NK-92 (cell line): ENCODE results near the gene WFDC2.
"Not testable (repeated sequence)": the region's sequence is repeated elsewhere in the genome, so short reads cannot be mapped to it uniquely, and the experiment has no call there.

Experiments
- DNase-seq: peaks from one replicate; lab custom pipeline; 2025; ENCODE audit not compliant: unreplicated experiment; lab: John Stamatoyannopoulos, UW

The WFDC2 gene

DNA sequence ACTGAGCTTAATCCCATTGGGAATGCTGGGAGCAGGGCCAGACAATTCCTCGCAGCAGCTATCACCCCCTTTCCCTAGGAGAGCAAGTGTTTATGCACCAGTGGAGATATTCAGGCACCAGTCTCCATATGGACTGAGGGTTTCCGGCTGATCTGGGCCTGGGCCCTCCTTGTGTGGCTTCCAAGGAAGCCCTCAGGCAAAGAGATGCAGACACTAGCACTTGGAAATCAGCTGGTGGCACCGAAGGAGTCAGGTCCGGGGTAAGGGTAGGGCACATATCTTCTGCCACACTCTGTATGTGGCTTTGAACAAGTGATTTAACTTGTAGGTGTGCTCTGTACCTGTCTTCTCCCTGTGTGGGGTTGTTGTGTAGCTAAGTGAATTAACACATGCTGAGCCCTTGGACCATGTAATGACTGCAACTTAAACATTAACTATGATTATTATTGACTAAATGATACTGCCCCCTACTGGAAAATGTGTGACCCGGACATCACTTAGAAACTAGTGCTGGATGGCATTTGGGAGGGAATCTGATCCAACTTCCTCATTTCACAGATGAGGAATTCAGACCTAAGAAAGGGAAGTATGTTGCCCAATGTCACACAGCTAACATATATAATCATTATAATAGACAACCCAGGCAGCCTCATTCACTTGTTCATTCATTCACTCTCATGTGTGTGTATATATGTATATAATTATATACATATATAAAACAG lies 19.3 kb upstream of the WFDC2 start:
- DNase-seq: no peak

DNA sequence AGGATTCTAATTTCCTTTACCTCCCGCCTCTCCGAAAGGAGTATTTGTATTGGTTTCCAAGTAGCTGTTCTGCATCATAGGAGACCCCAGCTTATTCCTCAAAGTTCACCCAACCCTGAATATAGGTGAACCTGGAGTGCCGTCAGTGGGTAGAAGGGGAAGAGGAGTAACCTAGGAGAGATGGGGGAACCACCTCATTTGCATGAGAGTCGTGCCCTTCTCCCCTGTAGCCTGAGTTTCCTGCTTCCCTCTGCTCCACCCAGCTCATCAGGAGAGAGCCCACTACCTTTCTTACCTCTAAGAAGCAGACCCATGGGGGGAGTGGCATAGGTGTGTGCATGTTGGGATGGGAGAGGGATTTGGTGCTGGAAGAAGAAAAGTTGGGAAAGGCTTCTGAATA lies 17.3 kb upstream of the WFDC2 start:
- no peak for DNase-seq

DNA sequence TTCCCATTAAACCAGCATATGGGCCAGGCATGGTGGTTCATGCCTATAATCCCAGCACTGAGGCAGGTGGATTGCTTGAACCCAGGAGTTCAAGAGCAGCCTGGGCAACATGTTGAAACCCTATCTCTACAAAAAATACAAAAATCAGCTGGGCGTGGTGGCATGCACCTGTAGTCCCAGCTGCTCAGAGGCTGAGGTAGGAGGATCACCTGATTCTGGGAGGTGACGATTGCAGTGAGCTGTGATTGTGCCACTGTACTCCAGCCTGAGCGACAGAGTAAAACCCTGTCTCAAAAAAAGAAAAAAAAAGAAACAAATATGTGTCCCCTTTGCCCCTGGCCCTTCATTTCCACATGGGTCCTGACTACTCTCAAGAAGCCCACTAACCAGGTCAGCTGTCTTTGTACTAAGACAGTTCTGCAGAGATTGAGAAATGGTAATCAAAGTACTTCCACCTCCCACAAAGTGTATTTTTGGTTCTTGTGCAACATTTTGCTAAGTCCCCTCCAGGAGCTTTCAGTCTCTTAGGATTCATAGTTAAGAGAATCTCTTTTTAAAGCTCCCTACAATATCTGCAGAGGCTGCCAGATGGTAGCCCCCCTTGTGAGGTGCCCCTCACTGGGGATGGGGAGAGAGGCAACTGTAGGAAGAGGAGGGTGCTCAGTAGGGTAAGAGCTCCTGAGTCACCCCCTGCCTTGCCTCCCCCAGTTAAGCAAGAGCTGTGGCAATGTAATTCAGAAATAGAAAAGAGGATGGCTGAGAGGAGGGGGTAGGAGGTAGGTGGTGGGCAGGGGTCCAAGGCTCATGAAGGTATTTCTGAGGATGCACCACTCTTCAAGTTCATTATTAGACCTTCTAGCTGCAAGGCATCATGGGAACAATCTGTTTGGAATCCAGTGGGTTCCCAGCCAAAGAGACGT lies 16.5 kb upstream of the WFDC2 start:
- DNase-seq: no peak

DNA sequence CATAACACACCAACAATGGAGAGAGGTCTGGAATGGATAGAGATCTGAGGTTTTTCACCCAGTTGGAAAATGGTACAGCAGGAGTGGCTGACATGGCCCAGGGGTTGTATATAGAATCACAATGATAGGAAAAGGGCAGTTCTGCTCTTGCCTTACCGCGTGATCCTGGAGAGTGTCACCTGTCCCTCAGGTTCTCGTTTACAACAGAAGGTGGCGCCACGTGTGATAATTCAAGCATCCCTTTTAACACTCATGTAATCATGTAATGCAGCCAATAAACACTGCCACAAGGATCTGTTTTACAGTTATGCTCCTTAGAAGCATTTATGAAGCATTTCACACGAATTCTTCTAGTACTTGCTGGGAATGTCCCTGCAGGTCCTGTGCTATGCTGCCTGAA lies 12.9 kb upstream of the WFDC2 start:
- DNase-seq: no peak

DNA sequence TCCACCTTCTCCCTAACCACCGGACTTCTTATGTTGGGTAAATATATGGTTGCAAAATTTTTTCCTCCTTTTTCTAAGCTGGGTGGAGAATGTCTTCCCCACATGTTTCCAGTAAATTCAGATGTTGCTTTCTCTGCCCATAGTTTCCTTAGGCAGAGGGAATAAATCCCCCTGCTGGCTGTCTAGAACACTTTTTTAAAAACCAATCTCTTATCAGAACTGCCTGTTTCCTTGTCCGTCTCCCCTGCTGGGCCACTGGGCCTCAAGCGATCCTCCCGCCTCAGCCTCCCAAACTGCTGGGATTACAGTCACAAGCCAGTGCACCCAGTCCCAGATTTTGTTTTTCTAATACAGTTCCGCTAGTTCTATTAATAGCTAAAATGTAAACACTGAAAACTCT lies 9.9 kb upstream of the WFDC2 start:
- DNase-seq: no peak

DNA sequence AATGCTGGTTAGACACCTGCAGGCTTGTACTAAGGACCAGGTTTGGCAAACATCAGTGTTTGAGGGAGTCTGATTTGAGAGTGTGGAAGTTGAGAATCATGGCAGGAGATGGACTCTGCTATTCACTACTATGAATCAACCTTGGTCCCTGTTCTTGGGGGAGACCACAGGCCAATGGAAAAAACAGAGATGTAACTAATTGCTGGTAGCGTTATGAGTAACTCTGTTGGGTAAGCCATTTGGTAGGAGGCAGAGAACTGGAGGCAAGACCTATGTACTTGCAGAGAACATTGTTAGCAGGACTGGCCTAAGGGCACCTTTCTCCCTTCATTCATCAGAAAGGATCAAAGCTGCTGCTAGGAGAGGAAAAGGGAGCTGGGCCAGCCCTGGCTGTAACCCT lies 8.3 kb upstream of the WFDC2 start:
- no peak for DNase-seq

DNA sequence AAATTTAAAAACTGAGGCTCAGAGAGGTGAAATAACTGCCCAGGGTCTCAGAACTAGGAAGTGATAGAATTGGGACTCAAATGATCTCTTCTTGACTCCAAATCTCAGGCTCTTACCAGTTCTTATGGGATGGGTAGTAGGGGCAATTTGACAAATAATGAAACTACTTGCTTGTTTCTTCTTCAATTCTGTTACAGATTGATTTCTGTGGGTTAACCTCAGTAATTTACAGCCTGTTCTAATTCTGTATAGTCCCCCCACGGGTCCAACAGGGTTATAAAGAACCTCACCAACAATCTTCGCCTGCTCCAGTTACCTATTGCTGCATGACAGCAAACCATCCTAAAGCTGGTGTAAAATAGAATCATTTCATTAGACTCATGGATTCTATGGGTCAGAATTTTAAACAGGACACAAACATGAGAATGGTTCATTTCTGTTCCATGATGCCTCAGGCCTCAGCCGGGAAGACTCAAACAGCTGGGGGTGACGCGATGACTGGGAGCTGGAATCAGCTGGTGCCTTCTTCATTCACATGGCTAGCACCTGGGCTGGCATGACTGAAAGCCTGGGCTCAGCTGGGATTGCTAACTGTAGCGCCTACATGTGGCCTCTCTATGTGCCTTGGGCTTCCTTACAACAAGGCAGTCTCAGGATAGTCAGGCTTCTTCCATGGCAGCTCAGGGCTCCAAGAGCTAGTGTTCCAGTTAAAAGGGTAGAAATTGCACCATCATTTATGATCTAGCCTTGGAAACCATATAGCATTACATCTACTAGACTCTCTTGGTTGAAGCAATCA lies 6.6 kb upstream of the WFDC2 start:
- no peak for DNase-seq

DNA sequence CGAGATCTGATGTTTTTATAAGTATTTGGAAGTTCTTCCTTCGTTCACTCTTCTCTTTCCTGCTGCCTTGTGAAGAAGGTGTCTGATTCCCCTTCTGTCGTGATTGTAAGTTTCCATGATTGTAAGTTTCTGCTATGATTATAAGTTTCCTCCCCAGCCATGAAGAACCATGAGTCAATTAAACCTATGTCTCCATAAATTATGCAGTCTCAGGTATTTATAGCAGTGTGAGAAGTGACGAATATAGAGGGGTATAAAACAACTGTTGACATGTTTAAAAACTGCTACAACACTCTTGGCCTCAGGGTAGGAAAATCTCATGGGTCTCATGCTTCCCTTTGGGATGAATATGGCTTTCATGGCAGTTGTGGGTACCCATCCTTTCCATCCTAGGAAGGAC lies 5.8 kb upstream of the WFDC2 start:
- DNase-seq: no peak

DNA sequence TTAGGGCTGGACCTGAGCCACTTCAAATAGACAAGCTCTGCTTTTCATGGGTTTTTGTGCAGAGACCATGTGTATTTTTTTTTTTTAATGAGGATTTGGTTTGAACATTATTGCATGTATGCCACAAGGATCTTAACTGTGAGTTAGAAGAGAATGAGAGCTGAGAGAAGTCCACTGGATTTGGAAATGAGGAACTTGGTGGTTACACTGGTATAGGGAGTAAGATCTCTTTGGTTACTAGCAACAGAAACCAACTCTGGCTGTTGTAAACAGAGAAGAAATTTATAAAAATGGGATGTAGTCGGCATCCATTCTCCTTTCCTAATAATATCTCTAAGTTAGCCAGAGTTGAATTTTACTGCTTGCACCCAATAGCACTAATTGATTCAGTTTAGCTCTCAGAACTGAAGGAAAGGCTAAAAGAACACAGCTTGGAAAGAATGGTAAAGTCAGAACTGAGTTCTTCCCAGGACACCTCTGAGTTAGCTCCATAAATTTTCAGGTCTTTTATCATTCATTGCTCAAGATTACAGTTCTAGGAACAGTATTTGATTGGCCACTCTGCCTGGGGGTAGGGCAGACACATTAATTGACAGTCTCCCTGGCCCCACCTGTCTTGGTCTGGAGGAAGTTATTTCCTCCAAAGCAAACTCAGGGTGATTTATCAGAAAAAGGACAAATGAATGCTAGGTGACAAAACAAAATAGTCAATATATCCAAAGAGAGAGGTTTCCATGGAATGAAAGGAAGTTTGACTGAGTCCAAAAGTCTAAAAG lies 3.9 kb upstream of the WFDC2 start:
- no peak for DNase-seq

DNA sequence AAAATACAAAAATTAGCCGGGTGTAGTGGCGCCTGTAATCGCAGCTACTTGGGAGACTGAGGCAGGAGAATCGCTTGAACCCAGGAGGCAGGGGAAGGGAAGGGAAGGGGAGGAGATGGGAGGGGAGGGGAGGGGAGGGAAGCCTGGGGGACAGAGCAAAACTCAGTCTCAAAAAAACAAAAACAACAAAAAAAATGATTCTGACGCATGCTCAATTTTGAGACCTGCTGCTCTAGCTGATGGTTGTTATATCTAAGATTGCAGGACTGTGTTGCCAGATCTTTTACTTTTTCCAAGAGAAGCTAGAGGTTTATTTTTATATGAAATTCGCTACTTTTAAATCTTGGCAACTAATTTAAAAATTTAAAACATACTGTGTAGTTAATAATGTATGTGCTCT lies 2.4 kb upstream of the WFDC2 start:
- no peak for DNase-seq

DNA sequence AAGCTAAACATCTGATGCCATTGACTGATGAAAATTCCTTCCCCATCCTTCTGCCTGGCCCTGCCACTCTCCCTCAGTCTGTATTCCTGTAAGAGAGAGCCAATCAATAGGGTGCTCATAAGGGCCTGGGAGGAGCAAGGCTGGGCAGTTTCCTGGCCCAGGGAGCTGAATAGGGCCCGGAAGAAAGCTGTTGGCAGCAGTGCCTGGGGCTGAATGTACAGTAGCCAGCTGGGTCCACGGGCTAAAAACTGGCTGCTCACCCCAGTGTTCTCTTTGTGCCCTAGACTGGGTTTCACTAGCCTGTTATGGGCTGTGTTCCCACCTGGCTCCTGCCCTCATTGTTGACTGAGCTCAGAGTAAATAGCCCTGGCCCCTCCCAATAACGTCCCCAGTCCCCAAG lies 1.7 kb upstream of the WFDC2 start:
- no peak for DNase-seq

DNA sequence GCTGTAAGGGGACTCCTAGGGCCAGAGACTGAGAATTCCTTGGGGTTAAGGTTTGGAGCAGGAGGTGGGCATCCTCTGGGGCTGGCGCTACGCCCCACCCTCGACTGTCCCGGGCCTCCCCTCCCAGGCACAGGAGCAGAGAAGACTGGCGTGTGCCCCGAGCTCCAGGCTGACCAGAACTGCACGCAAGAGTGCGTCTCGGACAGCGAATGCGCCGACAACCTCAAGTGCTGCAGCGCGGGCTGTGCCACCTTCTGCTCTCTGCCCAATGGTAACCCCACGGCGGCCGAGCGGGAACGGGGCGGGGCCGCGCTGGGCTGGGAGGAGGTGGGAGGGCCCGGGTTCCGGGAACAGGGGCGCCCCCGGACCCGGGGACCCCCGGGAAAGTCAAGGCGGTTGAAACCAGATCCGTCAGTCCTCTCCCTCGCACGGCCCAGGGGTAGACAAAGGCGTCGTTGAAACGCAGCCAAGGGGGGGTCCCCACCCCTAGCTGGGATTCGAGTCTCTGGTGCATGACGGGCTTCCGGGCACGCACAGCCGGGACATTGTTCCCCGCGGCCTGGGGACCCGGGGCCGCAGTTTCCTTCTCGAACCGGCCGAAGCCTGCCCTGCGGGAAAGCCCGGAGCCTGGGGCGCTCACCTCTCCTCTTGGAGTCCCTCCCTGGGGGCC lies 844 bp downstream of the WFDC2 start:
- DNase-seq: no peak

DNA sequence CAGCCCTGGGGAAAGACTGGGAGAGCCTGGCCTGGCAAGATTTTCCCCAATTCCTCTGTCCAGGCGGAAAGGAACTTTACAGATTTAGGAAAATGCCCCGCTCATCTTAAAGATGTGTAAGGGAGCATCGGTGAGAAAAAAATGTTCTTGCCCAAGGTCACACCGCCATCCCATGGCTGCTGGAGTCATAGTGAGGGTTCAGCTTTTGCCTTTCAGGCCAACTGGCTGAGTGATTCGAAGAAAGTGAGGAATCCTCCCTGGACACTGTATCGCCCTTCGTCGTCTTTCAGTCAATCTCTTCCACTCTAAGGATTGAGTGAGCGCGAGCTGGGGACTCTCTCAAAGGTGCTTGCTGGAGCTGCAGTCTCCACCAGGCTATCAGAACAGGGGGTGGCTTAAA lies 1.4 kb downstream of the WFDC2 start:
- DNase-seq: no peak

DNA sequence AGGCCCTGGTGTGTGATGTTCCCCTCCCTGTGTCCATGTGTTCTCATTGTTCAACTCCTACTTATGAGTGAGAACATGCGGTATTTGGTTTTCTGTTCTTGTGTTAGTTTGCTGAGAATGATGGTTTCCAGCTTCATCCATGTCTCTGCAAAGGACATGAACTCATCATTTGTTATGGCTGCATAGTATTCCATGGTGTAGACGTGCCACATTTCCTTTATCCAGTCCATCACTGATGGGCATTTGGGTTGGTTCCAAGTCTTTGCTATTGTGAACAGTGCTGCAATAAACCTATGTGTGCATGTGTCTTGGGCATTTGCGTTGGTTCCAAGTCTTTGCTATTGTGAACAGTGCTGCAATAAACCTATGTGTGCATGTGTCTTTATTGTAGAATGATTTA lies 2.7 kb downstream of the WFDC2 start:
- DNase-seq: not testable (repeated sequence)

DNA sequence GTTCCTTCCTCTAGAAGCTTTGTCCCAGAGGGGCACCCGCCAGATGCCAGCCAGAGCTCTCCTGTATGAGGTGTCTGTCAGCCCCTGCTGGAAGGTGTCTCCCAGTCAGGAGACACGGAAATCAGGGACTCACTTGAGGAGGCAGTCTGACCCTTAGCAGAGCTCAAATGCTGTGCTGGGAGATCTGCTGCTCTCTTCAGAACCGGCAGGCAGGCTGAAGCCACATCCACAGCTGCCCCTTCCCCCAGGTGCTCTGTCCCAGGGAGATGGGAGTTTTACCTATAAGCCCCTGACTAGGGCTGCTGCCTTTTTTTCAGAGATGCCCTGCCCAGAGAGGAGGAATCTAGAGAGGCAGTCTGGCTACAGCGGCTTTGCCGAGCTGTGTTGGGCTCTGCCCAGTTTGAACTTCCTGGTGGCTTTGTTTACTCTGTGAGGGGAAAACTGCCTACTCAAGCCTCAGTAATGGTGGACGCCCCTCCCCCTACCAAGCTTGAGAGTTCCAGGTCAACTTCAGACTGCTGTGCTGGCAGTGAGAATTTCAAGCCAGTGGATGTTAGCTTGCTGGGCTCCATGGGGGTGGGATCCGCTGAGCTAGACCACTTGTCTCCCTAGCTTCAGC lies 8.1 kb downstream of the WFDC2 start:
- DNase-seq: not testable (repeated sequence)

DNA sequence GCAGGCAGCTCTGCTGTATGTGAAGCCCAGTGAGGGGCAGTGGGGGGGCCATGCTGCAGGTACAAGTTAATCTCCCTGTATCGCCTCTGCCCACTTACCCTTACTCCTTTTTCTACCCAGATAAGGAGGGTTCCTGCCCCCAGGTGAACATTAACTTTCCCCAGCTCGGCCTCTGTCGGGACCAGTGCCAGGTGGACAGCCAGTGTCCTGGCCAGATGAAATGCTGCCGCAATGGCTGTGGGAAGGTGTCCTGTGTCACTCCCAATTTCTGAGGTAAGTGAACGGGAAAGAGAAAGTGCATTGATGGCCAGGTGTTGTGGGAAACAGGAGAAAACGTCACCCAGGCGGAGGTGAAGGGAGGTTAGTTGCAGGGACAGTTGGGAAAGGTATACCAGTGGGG lies 10.3 kb downstream of the WFDC2 start:
- DNase-seq: no peak

DNA sequence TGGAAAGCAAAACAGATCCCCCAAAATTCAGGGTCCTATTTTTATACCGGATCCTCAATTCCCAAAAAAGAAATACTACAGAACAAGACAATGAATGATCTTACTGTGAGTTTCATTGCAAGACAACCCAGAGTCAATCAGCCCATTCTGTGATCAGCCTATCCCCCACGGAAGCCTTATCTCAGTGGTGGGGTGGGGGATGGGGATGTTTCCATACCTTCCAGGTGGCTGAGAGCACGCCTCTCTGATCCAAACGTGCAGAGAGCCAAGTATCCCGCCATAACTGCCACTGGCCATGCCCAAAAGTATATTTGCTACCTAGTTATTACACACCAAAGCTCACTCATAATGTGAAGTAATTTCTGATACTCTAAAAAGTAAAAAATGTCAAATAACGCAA lies 15.1 kb downstream of the WFDC2 start:
- no peak for DNase-seq

DNA sequence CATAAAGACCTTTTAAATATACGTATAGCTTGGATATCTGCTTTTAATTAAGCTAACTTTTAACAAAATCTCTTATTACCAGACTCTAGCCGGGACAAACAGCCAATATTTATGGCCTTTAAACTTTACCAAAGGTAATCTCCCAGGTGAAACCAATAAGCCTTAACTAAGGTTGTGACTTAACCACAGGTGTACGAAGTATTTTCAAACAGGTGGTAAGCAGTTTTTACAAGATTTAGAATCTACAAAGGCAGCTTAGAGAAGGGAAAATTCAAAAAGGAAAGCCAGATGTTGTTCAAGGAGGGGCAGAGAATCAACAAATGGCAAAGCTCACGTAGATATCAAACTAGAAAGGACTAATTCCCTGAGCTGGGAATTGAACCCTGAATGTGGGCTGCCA lies 15.8 kb downstream of the WFDC2 start:
- DNase-seq: no peak

DNA sequence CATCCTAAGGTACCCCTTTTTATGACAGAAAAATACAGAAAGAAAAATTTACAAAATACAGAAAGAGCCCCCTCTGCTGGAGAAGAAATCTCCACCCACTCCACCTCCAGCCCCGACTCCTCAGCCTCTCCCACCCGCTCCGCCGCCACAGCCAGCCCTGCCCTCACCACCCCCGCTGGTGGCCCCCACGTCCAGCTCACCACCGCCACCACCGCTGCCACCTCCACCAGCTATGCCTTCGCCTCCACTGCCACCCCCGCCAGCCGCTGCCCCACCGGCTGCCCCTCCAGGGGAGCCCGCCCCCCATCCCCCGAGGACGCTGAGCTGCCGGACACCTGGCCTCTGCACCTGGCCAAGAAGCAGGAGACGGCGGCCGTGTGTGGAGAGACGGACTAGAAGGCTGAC lies 17.7 kb downstream of the WFDC2 start:
- DNase-seq: no peak

DNA sequence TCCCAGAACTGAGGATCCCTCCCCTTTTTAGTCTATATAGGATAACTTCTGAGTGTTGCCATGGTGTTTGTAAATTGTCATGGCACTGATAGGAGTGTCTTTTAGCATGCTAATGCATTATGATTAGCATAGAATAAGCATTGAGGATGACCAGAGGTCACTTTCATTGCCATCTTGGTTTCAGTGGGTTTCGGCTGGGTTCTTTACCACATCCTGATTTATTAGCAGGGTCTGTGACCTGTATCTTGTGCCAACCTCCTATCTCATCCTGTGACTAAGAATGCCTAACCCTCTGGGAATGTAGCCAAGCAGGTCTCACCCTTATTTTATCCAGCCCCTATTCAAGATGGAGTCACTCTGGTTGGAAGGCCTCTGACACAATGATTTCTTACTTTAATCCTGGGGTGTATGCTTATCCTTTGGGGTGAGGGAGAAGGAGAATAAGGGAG lies 19.6 kb downstream of the WFDC2 start:
- no peak for DNase-seq
